Esophagus muscularis mucosa (tissue), 4 donors: ENCODE data around the gene ARNT2.

Source experiments
- CTCF ChIP-seq, 3 experiments: fragments of 200-600 bp in 2 of 3; fragments of 450-650 bp in 1 of 3; sonication (generic) in 2 of 3; IDR thresholded peaks; one replicate each; pipeline ENCODE4 v1.5.1; 2017 to 2019; ENCODE audit warnings: antibody characterized with exemption in 3 of 3, mild to moderate bottlenecking in 2 of 3, moderate library complexity in 1 of 3
- EP300 ChIP-seq: sonication (generic); formaldehyde crosslinking; IDR thresholded peaks from one replicate; pipeline ENCODE4 v1.6.1; 2017; ENCODE audit warnings: antibody characterized with exemption
- POLR2A ChIP-seq: fragments of 450-650 bp; IDR thresholded peaks from one replicate; pipeline ENCODE4 v1.6.1; 2017; ENCODE audit warnings: antibody characterized with exemption, moderate library complexity, mild to moderate bottlenecking, low read depth
- POLR2AphosphoS5 ChIP-seq, 2 donors: sonication (generic); formaldehyde crosslinking; IDR thresholded peaks; one replicate each; pipeline ENCODE4 v1.6.1; 2017; ENCODE audit warnings: antibody characterized with exemption in 2 of 2

- TF ChIP-seq CTCF (IDR thresholded peaks at IDR 0.05), result no peak
- TF ChIP-seq POLR2A, result no peak
- TF ChIP-seq EP300, result no peak
- TF ChIP-seq POLR2AphosphoS5 (IDR thresholded peaks at IDR 0.05), result no peak
These were observed 38.7 kb downstream of the ARNT2 start for GRCh38 chr15:80442728-80443403.
